Measurements from ENCODE around the gene ZNF700. TPM values are rescaled to one million over a fixed set of nuclear protein-coding genes. Genes with fewer than 3 reads are reported as not detected.
"Not testable (repeated sequence)": the region's sequence is repeated elsewhere in the genome, so short reads cannot be mapped to it uniquely, and the experiment has no call there.

The ZNF700 gene
- total RNA-seq, 4 donors from 2014 or later = 7.1 to 19.6 (median 11.4) TPM

- peaks cover 12 to 26% of the 10 kb centered on the region in 2 donors for H3K36me3 ChIP-seq
- no peak for TF ChIP-seq EP300 (IDR thresholded peaks at IDR 0.05)
- no peak for TF ChIP-seq CTCF (IDR thresholded peaks at IDR 0.05)
- no peak for TF ChIP-seq POLR2AphosphoS5 (IDR thresholded peaks at IDR 0.05)
- no peak for TF ChIP-seq POLR2A (IDR thresholded peaks at IDR 0.05)
- H3K4me3 ChIP-seq = no peak overlapping the region
- H3K9me3 ChIP-seq = peaks cover 4 to 50% (median 6%) of the 10 kb centered on the region in 3 donors
- ATAC-seq = no peak
- no peak overlapping the region for H3K27ac ChIP-seq
- H3K4me1 ChIP-seq = no peaks in the 10 kb centered on the region
- WGBS, 2 donors (ENCODE audit: low coverage in 1 of 2) = no CpG with 5 or more reads among the region's 4 CpGs
- no peaks in the 10 kb centered on the region for H3K27me3 ChIP-seq
Observed at GRCh38 chr19:11982526-11982925, 57.6 kb downstream of the ZNF700 start.

DNA sequence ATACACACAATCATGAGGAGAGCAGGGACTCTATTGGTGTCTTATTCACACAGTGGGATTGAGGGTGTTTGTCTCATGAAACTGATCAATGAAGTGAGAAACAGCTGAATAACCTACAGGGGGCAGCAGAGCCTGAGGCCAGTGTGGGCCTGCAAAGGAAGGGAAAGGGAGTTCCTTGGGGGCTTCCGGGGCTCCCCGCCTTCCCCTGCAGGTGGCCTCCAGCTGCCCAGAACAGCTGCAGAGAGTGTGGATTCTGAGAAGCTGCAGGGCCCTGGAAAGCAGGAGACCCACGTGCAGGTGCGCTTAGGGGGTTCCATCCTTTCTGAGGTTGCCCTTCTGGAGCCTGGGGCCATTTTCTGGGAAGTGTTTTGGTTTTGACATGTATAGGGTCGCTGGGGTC lies 60.1 kb downstream of the ZNF700 start:
- 7% methylated on average over 3 of the region's 5 CpGs; no CpG with 5 or more reads in 1 of the 2 donors for WGBS, 2 donors (ENCODE audit: low coverage in 1 of 2)
- no peak overlapping the region for H3K4me3 ChIP-seq
- H3K36me3 ChIP-seq = peaks cover 0 to 2% of the 10 kb centered on the region in 2 donors
- ATAC-seq = no peak
- H3K9me3 ChIP-seq = peaks cover 0 to 25% (median 3%) of the 10 kb centered on the region in 3 donors
- no peaks in the 10 kb centered on the region for H3K27me3 ChIP-seq
- H3K4me1 ChIP-seq = peaks cover 0 to 15% (median 0%) of the 10 kb centered on the region in 3 donors
- no peak for TF ChIP-seq POLR2A (IDR thresholded peaks at IDR 0.05)
- TF ChIP-seq POLR2AphosphoS5 (IDR thresholded peaks at IDR 0.05) = no peak
- no peak for TF ChIP-seq CTCF (IDR thresholded peaks at IDR 0.05)
- TF ChIP-seq EP300 (IDR thresholded peaks at IDR 0.05) = no peak
- H3K27ac ChIP-seq = no peak overlapping the region

- Histone ChIP-seq H3K9me3 (peaks cover 0 to 7% (median 0%) of the 10 kb centered on the region in 3 donors), H3K36me3 (no peaks in the 10 kb centered on the region), H3K4me3 (no peak overlapping the region), H3K27me3 (no peaks in the 10 kb centered on the region), H3K27ac (no peak overlapping the region), H3K4me1 (peaks cover 0 to 15% (median 0%) of the 10 kb centered on the region in 3 donors)
- 96 to 97% methylated on average over 12 to 15 of the region's 17 CpGs for WGBS, 2 donors (ENCODE audit: low coverage in 1 of 2)
- no peak for ATAC-seq
- TF ChIP-seq POLR2A (IDR thresholded peaks at IDR 0.05) (no peak), CTCF (IDR thresholded peaks at IDR 0.05) (no peak)
Observed at GRCh38 chr19:11986754-11987153, 61.8 kb downstream of the ZNF700 start.

- Histone ChIP-seq H3K27me3 (no peaks in the 10 kb centered on the region), H3K4me3 (peak overlapping the region; percentile 87 to 98), H3K27ac (peak overlapping the region; percentile 89 to 98 (median 94)), H3K9me3 (peaks cover 0 to under 1% (median 0%) of the 10 kb centered on the region in 3 donors), H3K36me3 (no peaks in the 10 kb centered on the region), H3K4me1 (peaks cover 0 to 24% (median 0%) of the 10 kb centered on the region in 3 donors)
- ATAC-seq = peak; percentile 98
- TF ChIP-seq POLR2A (IDR thresholded peaks at IDR 0.05) = peak; percentile 83
- no peak for TF ChIP-seq EP300 (IDR thresholded peaks at IDR 0.05)
- TF ChIP-seq CTCF (IDR thresholded peaks at IDR 0.05) = peak in 1 of 4 experiments; percentile 22
- TF ChIP-seq POLR2AphosphoS5 (IDR thresholded peaks at IDR 0.05) = peak; percentile 97
- WGBS, 2 donors (ENCODE audit: low coverage in 1 of 2) = 0 to 1% methylated on average over 15 to 20 of the region's 54 CpGs
Observed at GRCh38 chr19:11987405-11988281, 62.7 kb downstream of the ZNF700 start.

DNA sequence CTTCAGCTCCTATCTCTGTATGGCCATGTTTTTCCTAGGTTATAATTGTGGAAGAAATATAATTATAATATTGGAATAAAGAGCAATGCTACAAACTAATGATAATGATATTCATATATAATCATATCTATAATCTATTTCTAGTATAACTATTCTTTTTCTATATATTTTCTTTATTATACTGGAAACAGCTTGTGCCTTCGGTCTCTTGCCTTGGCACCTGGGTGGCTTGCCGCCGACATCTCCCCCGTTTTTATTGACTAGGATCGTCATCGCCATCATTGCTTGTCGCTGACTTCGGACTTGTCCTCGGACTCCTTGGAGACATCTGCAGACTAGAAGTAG lies 64.2 kb downstream of the ZNF700 start:
- 53 to 72% methylated on average over 4 to 6 of the region's 9 CpGs for WGBS, 2 donors (ENCODE audit: low coverage in 1 of 2)
- H3K36me3 ChIP-seq = no peaks in the 10 kb centered on the region
- no peak for ATAC-seq
- no peaks in the 10 kb centered on the region for H3K9me3 ChIP-seq
- H3K4me3 ChIP-seq = peak overlapping the region in 1 of 2 donors; percentile 87
- peaks cover 0 to 35% (median 0%) of the 10 kb centered on the region in 3 donors for H3K4me1 ChIP-seq
- H3K27ac ChIP-seq = peak overlapping the region in 2 of 4 donors; percentile 93 to 94
- no peak for TF ChIP-seq POLR2A (IDR thresholded peaks at IDR 0.05)
- TF ChIP-seq EP300 (IDR thresholded peaks at IDR 0.05) = no peak
- TF ChIP-seq CTCF (IDR thresholded peaks at IDR 0.05) = no peak
- no peak for TF ChIP-seq POLR2AphosphoS5 (IDR thresholded peaks at IDR 0.05)
- H3K27me3 ChIP-seq = no peaks in the 10 kb centered on the region

DNA sequence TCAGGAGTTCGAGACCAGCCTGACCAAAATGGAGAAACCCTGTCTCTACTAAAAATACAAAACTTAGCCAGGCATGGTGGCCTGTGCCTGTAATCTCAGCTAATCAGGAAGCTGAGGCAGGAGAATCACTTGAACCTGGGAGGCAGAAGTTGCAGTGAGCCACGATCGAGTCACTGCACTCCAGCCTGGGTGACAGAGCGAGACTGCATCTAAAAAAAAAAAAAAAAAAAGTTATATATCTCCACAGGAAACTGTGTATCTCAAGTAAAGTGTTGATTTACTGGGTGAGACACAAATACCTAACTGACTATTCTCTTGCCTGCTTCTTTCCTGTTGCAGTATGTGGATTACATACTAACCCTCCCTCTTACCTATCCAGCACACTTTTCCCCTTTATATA lies 67.0 kb downstream of the ZNF700 start:
- not testable (repeated sequence) for H3K9me3 ChIP-seq, ATAC-seq, H3K36me3 ChIP-seq, H3K4me3 ChIP-seq, H3K27me3 ChIP-seq
- H3K4me1 ChIP-seq = peaks cover 0 to 35% (median 0%) of the 10 kb centered on the region in 3 donors
- H3K27ac ChIP-seq = peak overlapping the region in 3 of 4 donors; percentile 16 to 45 (median 36)
- WGBS, 2 donors (ENCODE audit: low coverage in 1 of 2) = 71 to 82% methylated on average over 3 to 4 of the region's 4 CpGs
